PC-3 (cell line): ENCODE measurements around the gene RTTN. TPM values are rescaled to one million over a fixed set of nuclear protein-coding genes. Genes with fewer than 3 reads are reported as not detected.

ENCODE experiments used
- ATAC-seq: fragments of 200-7000 bp; cut with Tn5 transposase; 2 replicates; pipeline ENCODE4 v1.9.1; 2020; ENCODE audit warnings: mild to moderate bottlenecking, moderate library complexity
- BruUV-seq: library from RNA; stranded (reverse); fragments of 400-500 nt; replicated peaks from 2 replicates; lab custom pipeline; 2021; lab: Mats Ljungman, UMichigan
- CTCF ChIA-PET: fragments of 300-600 bp; sonication (Branson Sonifier 250); formaldehyde crosslinking; loops from one replicate; lab custom pipeline; 2022; ENCODE audit warnings: antibody characterized with exemption; lab: Charles Lee
- POLR2A ChIA-PET: fragments of 300-600 bp; sonication (Branson Sonifier 250); formaldehyde crosslinking; loops from one replicate; lab custom pipeline; 2022; ENCODE audit warnings: antibody characterized with exemption; ENCODE audit not compliant: unreplicated experiment; lab: Charles Lee
- DNase-seq: peaks from one replicate; pipeline ENCODE4 v3.0.0-alpha.2; 2015
- H2AFZ ChIP-seq: fragments of 300-600 bp; sonication (generic); 2 replicates; pipeline ENCODE4 v1.6.0; 2016; ENCODE audit warnings: antibody characterized with exemption, low read length
- H3F3A ChIP-seq: fragments of 300-600 bp; sonication (generic); one replicate; pipeline ENCODE4 v1.6.0; 2017; ENCODE audit warnings: antibody characterized with exemption, low read length, control low read depth, mild to moderate bottlenecking; ENCODE audit not compliant: unreplicated experiment
- H3K27ac ChIP-seq: fragments of 300-600 bp; sonication (generic); 2 replicates; pipeline ENCODE4 v1.5.1; 2016; ENCODE audit warnings: mild to moderate bottlenecking, low read length
- H3K27me3 ChIP-seq: fragments of 300-600 bp; sonication (generic); 2 replicates; pipeline ENCODE4 v1.6.1; 2016; ENCODE audit warnings: low read length, mixed read lengths
- H3K36me3 ChIP-seq: fragments of 300-600 bp; sonication (generic); 2 replicates; pipeline ENCODE4 v1.6.1; 2016; ENCODE audit warnings: low read depth, mixed run types, low read length, mixed read lengths
- H3K4me1 ChIP-seq: fragments of 300-600 bp; sonication (generic); 2 replicates; pipeline ENCODE4 v1.5.1; 2016; ENCODE audit warnings: low read length; ENCODE audit not compliant: insufficient read depth
- H3K4me2 ChIP-seq: fragments of 300-600 bp; sonication (generic); 2 replicates; pipeline ENCODE4 v1.6.0; 2016; ENCODE audit warnings: low read length
- H3K4me3 ChIP-seq: fragments of 300-600 bp; sonication (generic); 2 replicates; pipeline ENCODE4 v1.5.1; 2016; ENCODE audit warnings: mild to moderate bottlenecking, low read length, mixed read lengths
- H3K79me2 ChIP-seq: fragments of 300-600 bp; sonication (generic); 2 replicates; pipeline ENCODE4 v1.6.1; 2017; ENCODE audit warnings: low read length, mixed read lengths
- H3K9ac ChIP-seq: fragments of 300-600 bp; sonication (generic); 2 replicates; pipeline ENCODE4 v1.6.0; 2016; ENCODE audit warnings: mild to moderate bottlenecking, low read length
- H3K9me2 ChIP-seq: fragments of 300-600 bp; sonication (generic); replicated peaks from 2 replicates; pipeline ENCODE4 v1.6.1; 2016; ENCODE audit warnings: mixed run types, low read length, mixed read lengths
- H3K9me3 ChIP-seq: fragments of 300-600 bp; sonication (generic); 2 replicates; pipeline ENCODE4 v1.6.1; 2016; ENCODE audit warnings: low read length, mixed read lengths
- H4K20me1 ChIP-seq: fragments of 300-600 bp; sonication (generic); 2 replicates; pipeline ENCODE4 v1.6.1; 2016; ENCODE audit warnings: low read length, mixed read lengths
- EZH2 ChIP-seq: fragments of 300-600 bp; sonication (generic); IDR thresholded peaks from one replicate; pipeline ENCODE4 v1.6.1; 2017; ENCODE audit warnings: antibody characterized with exemption, mild to moderate bottlenecking, low read length; ENCODE audit not compliant: unreplicated experiment
- EZH2phosphoT487 ChIP-seq: fragments of 300-600 bp; sonication (generic); IDR thresholded peaks from 2 replicates; pipeline ENCODE4 v1.6.1; 2018; ENCODE audit warnings: mild to moderate bottlenecking, antibody characterized with exemption, low read length, borderline replicate concordance
- intact Hi-C: fragments of 100-400 bp; cut with micrococcal nuclease; formaldehyde crosslinking; loops from 2 replicates; pipeline ENCODE4 v1.9.0; 2023
- total RNA-seq: library from RNA; depleted of rRNA; stranded (reverse); fragments of >200 nt; gene quantifications from 2 replicates; pipeline ENCODE4 v1.2.3, GENCODE V29; 2014
- TF ChIP-seq, protein P1 (sequence below): fragments of 300-600 bp; sonication (generic); conservative IDR thresholded peaks from 2 replicates; pipeline ENCODE4 v1.5.1; 2017; ENCODE audit warnings: antibody characterized with exemption, low read depth, mild to moderate bottlenecking, low read length

RTTN gene
- total RNA-seq, 1 experiment from 2014 or later = 24.7 TPM

DNA sequence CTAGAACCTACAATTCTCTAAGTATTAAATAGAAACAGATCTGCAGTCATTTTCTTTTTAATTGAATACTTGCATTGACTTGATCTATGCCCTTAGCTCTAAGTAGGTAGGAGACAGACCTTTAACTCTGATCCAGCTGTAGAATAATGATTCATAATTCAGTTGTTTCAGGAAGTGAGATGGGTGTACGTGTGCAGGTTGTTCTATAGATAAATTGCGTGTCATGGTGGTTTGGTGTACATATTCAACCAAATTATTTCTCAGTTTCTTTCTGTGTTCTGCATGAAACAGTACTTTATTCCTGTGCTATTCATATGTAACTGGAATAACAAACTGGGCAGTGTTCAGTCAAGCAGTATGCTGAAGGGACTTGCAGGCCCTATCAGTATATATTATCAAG lies 223.5 kb downstream of the RTTN start:
- Histone ChIP-seq H3K27ac (no peak overlapping the region), H3K79me2 (no peaks in the 10 kb centered on the region), H3K9ac (no peak overlapping the region), H3K9me2 (no peaks in the 10 kb centered on the region), H3K36me3 (no peaks in the 10 kb centered on the region; the same call in 1 of the 2 replicates), H4K20me1 (no peaks in the 10 kb centered on the region), H3F3A (no peaks in the 10 kb centered on the region), H3K4me1 (no peaks in the 10 kb centered on the region), H3K4me3 (no peak overlapping the region), H3K9me3 (no peaks in the 10 kb centered on the region), H3K27me3 (no peaks in the 10 kb centered on the region), H2AFZ (no peak overlapping the region), H3K4me2 (no peak overlapping the region)
- TF ChIP-seq EZH2 = no peak
- TF ChIP-seq EZH2phosphoT487 = no peak
- TF ChIP-seq, protein P1, sequence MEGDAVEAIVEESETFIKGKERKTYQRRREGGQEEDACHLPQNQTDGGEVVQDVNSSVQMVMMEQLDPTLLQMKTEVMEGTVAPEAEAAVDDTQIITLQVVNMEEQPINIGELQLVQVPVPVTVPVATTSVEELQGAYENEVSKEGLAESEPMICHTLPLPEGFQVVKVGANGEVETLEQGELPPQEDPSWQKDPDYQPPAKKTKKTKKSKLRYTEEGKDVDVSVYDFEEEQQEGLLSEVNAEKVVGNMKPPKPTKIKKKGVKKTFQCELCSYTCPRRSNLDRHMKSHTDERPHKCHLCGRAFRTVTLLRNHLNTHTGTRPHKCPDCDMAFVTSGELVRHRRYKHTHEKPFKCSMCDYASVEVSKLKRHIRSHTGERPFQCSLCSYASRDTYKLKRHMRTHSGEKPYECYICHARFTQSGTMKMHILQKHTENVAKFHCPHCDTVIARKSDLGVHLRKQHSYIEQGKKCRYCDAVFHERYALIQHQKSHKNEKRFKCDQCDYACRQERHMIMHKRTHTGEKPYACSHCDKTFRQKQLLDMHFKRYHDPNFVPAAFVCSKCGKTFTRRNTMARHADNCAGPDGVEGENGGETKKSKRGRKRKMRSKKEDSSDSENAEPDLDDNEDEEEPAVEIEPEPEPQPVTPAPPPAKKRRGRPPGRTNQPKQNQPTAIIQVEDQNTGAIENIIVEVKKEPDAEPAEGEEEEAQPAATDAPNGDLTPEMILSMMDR = no peak
- BruUV-seq = no TSS peak
- CTCF ChIA-PET = no interaction called here
- intact Hi-C loops = no loop called here
- DNase-seq (no peak), ATAC-seq (no peak)
- POLR2A ChIA-PET = no interaction called here

DNA sequence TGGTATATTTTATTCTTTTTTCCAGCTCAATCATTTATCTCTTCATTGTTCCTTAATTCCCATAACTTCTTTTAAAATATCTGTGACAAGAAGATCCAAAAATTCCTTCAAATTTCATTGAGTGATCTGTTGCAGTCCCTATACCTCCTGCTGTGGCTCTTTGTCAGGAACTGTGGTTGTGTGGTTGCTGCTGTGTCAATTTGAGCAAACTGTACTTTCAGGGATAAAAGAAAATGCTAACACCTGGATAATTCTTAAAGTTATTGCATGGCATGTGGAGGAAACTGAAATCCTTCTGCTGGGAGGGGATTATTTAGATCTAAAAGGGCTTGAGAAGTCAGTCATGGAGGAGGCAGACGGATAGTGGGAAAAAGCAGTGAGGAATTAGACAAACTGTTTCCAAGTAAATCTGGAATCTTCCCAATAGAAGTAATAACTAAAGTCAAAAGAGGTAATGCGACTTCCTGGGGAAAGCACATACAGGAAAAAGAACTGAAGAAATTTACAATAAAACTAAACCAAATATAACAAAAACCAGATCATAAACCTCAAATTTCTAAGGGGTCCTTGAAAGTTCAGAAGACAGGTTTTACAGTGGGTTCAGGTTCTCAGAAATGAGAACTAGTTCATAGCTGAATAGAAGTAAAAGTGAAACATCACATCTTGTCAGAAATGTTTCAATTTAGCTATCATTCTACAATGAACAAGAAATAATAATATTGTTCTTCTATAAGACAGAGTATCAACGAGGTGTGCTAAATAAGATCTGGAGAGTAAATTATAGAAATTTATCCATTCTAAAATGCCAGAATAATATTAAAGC lies 224.3 kb downstream of the RTTN start:
- Histone ChIP-seq H3K4me3 (no peak overlapping the region), H4K20me1 (no peaks in the 10 kb centered on the region), H3K9me3 (no peaks in the 10 kb centered on the region), H3K79me2 (no peaks in the 10 kb centered on the region), H3K36me3 (no peaks in the 10 kb centered on the region; the same call in 1 of the 2 replicates), H3K4me1 (no peaks in the 10 kb centered on the region), H2AFZ (no peak overlapping the region), H3K4me2 (no peak overlapping the region), H3K27me3 (no peaks in the 10 kb centered on the region), H3K27ac (no peak overlapping the region), H3K9ac (no peak overlapping the region), H3K9me2 (no peaks in the 10 kb centered on the region), H3F3A (no peaks in the 10 kb centered on the region)
- ChIA-PET POLR2A (no interaction called here), CTCF (no interaction called here)
- no peak for ATAC-seq
- intact Hi-C loops = no loop called here
- no TSS peak for BruUV-seq
- no peak for DNase-seq
- no peak for TF ChIP-seq EZH2phosphoT487
- no peak for TF ChIP-seq EZH2
- TF ChIP-seq, protein P1 = no peak

DNA sequence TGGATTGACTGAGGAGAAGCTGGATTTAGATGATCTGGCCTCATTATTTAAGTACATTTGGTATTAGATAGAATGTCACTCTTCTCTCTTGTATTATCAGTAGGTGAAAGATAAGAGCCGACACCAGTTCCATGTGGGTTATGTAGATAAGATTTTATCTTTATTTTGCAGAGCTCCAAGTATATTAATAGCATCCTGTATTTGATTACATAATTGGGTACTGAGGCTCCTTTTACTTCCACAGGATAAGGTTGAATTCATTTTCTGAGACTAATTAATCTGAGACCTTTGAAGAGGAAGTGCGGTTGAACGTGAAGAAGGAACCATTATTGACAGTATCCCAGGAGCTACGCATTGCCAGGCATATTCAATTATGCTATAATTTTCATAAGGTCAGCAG lies 225.0 kb downstream of the RTTN start:
- no peak for DNase-seq
- H3K27ac ChIP-seq = no peak overlapping the region
- no peaks in the 10 kb centered on the region for H3K27me3 ChIP-seq
- H3K36me3 ChIP-seq = no peaks in the 10 kb centered on the region; the same call in 1 of the 2 replicates
- H3K9me3 ChIP-seq = no peaks in the 10 kb centered on the region
- no peaks in the 10 kb centered on the region for H3K9me2 ChIP-seq
- CTCF ChIA-PET = no interaction called here
- ATAC-seq = no peak
- POLR2A ChIA-PET = no interaction called here
- no TSS peak for BruUV-seq
- no peaks in the 10 kb centered on the region for H4K20me1 ChIP-seq
- TF ChIP-seq, protein P1 = no peak
- no peak for TF ChIP-seq EZH2phosphoT487
- no peak for TF ChIP-seq EZH2
- H3F3A ChIP-seq = no peaks in the 10 kb centered on the region
- intact Hi-C loops = no loop called here
- no peaks in the 10 kb centered on the region for H3K4me1 ChIP-seq
- no peak overlapping the region for H2AFZ ChIP-seq
- no peak overlapping the region for H3K4me3 ChIP-seq
- H3K4me2 ChIP-seq = no peak overlapping the region
- no peaks in the 10 kb centered on the region for H3K79me2 ChIP-seq
- no peak overlapping the region for H3K9ac ChIP-seq
